Activated CD4-positive, alpha-beta T cell treated with anti-CD3 and anti-CD28 coated beads for 24 hours (primary cell): Measurements from ENCODE around the gene ADGRD1.
"Not testable (repeated sequence)": the region's sequence is repeated elsewhere in the genome, so short reads cannot be mapped to it uniquely, and the experiment has no call there.

Source experiments
- DNase-seq, 2 donors: peaks; one replicate each; pipeline ENCODE4 v3.0.0-alpha.2; 2020; ENCODE audit warnings: low read depth in 2 of 2

Gene ADGRD1

DNA sequence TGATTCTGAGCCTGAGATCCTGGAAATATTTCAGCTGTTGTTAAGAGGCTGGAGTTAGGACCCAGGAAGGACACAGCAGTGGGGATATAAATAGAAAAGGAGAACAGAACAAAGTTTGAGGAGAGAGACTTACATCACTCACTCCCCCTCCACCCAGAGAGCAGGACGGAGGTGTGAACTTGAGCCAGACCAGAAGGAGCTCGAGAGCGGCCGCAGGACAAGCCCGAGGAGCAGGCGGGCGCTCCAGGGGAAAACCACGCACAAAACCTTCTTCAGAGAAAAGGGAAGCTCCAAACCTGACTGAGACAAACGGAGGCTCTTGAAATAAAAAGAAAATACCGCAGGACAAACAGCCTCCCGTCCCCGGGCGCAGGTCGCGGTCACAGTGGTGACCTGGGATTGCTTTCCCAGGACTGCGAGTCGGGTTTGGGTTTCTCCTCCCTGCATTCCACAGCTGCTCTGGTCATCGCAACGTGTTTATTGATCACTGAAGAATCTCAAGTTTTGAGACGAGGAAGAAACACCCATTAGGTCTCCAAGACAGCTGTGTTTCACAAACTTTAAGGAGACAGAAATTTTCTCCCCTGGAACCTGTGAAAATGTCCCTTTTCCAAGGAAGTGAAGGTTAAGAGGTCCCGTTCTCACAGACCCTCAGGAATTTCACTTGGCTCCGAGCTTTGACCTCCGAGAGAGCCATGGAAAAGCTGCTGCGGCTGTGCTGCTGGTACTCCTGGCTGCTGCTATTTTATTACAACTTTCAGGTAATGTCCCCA is at the start of gene ADGRD1:
Gene ADGRD1 (plus strand): TSS at position 137 of the 773 bp plus-strand sequence. CDS start 559 bp downstream, at position 696.
- DNase-seq: no peak

DNA sequence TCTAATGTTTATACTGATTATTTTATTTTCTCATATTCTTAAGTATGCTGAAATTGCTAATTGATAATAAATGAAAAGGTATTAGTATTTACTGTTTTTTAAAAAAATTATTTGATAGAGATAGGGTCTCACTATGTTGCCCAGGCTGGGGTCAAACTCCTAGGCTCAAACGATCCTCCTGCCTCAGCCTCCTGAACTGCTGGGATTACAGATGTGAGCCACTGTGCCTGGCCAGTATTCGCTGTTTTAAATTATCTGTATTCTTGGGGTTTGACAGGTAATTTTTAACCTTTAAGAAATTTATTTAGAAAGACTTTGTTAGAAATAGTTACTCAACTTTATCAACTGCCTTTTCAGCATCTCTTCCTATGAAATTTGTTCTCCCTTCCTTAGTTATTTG is 49.6 kb upstream of the ADGRD1 start:
- DNase-seq: no peak

DNA sequence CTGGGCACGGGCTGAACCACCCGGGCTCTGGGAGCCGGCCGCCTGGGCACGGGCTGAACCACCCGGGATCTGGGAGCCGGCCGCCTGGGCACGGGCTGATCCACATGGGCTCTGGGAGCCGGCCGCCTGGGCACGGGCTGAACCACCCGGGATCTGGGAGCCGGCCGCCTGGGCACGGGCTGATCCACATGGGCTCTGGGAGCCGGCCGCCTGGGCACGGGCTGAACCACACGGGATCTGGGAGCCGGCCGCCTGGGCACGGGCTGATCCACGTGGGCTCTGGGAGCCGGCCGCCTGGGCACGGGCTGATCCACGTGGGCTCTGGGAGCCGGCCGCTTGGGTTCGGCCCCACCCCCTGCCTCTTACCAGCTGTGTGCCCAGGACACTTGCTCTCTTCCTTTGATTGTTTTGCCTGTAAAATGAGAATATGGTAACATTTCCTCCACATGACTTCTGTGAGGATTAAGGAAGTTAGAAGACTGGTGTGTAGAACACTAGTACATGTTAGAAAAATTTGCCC is 48.7 kb upstream of the ADGRD1 start:
- not testable (repeated sequence) for DNase-seq

DNA sequence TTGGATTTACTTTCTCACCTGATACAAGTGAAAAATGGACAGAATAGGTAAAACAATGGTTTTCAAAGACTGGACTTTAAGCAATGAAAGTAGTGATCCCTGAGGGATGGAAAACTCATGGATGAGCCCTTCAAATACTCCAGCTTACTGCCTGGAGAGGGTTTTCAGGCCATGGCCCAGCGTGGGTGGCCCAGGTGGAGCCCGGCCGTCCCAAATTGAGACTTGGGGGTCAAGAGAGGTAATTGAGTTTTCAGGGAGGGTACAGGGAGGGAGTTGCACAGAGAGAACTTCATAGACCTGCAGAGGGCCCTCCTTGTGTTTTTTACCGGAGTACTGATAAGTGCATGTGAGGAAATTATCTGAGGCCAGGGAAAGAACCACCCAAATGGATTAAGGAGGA is 44.6 kb upstream of the ADGRD1 start:
- DNase-seq: no peak

DNA sequence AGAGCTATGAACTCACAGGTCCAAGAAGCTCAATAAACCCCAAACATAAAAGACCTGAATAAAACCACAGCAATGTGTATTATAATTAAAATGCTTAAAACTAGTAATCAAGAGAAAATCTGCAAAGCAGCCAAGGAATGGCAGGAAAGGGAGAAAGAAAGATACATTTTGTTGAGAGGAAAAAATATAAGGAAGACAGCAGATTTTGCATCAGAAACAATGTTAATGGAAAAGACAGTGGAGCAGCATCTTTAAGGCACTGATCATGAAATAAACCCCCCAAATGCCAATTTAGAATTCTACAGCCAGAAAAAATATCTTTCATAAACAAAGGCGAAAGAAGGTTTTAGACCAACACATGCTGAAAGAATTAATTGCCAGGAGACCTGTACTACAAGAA is 42.5 kb upstream of the ADGRD1 start:
- DNase-seq: no peak

DNA sequence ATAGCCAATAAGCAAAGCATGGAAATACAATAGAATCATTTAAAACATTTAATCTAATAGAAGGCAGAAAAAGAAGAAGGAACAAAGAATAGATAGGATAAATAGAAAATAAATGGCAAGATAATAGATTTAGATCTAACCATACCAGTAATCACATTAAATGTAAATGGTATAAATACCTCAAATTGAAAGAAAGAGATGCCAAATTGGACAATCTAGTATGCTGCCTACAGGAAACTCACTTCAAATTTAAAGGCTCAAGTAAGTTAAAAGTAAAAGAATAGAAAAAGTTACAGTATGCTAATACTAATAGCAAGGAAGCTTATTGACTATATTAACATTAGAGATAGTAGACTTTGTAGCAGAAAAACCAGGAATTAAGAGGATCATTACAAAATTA is 41.8 kb upstream of the ADGRD1 start:
- no peak for DNase-seq

DNA sequence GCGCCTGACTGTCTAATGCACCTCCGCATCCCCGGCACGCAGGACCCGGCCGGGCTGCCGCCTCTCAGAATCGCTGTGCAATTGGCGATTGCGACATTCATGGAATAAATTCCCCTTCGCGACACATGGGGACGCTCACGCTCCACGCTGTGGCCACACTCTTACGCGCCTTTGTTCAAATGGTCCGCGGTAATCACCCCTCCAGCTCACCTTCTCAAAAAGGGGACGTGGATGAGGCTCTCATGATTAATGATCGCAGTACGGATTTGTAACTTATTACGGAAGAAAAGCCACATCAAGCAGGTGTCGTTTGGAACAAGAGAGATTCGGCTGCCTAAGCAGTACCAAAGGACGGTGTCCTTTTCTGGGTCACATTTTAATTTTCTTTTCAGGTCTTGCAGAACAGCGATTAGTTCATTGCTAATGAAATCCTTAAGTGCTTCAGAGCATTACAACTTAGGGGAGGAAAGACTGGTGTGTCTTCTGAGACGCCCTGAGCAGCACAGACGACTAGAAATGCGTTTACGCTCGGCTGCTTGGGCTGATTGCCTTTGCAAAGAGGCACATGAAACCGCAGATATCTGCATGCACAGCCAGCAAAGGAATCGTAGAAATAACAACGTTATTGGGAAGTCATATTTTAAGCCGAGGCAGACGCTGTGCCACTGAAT is 37.3 kb upstream of the ADGRD1 start:
- DNase-seq: no peak

DNA sequence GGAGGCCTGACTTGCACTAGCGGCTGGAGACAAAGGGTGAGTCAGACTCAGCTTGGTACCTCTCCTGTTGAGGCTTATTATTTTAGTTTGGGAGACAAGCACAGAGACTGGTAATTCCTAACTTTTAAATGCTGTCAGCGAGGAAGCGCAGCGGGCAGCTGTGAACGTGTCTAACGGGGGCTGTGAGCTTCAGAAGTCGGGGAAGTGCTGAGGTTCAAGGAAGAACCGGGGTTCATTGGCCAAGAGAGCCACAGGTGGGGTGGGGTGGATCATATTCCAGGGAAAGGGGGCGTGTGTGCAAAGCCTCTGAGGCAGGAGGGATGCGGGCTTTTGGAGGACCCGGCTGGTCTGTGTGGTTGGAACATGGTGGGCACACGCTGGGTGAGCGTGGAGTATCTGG is 36.1 kb upstream of the ADGRD1 start:
- DNase-seq: no peak

DNA sequence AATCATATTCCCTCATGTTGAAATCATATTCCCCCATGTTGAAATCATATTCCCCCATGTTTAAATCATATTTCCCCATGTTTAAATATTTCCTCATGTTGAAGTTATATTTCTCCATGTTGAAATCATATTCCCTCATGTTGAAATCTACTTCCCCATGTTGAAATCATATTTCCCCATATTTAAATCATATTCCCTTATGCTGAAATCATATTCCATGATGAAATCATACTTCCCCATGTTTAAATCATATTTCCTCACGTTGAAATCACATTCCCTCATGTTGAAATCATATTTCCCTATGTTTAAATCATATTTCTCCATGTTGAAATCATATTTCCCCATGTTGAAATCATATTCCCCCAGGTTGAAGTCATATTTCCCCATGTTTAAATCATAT is 34.6 kb upstream of the ADGRD1 start:
- DNase-seq: no peak

DNA sequence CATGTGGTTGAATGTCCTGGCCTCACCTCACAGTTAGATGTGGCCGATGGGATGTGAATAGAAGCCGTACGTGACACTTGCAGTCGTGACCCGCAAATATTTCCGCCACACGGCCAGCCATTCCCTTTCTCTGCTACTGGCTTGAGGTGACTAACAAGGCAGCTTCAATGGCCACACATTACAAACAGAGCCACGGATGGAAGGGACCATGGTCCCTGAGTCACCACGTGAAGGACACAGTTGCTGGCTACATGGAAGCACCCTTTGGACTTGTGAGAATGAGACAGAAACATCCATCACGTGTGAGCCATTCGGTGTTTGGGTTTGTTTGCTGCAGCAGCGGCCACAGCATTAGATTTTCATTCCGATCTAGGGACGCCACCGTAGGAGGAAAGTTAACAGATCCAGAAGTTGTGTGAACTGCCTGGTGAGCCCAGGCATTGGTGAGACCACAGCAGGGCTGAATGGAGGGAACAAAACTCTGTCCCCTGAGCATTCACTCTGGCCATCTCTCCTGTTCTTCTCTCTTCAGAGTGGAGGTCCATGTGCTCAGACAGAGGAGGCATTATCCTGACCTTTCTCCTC is 33.5 kb upstream of the ADGRD1 start:
- DNase-seq: no peak

DNA sequence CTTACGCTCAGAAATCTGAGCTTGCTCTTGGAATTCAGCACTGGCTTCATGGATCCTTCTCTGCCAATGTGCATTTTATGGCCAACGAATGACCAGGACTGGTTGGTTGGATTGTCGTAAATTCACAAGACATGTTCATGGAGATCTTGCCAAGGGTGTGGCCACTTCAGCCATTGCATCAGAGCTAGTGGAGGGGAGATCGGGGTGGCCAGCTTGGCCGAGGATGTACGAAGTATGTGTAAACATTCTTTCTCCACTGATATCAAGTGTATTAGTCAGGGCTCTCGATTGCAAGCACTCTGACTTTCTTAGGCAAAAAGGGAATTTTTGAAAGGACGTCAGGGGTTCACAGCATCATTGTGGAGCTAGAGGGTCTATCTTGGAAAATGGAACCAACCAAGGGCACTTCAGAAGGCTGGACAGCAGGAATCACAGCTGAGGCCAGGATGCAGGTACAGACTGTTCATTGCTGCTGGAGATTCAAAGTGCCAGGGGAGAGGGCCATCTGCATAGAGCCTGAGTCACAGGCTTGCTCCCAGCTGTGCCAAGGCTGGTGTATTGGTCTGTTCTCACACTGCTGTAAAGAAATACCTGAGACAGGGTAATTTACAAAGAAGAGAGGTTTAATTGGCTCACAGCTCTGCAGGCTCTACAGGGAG is 32.9 kb upstream of the ADGRD1 start:
- DNase-seq: no peak

DNA sequence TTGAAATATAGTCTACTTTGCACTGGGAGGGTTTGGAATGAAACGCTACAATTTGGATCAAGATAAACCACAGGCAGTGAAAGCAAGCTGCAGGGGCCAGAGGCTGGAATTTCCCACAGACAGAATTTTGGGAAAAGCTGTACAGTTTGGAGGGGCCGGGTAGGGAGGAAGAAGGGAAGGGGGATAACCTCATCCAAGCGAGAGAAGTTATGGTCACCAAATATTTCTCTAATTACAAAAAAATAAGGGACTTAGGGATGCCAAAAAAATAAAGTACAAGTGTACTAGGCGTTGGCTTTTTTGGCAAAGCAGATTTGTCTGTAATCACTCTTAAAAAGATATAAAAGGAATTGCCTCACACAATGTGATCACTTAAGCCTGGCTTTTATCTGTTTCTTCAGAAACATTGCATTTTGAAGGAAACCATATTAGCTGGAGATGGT is 31.2 kb upstream of the ADGRD1 start:
- no peak for DNase-seq

DNA sequence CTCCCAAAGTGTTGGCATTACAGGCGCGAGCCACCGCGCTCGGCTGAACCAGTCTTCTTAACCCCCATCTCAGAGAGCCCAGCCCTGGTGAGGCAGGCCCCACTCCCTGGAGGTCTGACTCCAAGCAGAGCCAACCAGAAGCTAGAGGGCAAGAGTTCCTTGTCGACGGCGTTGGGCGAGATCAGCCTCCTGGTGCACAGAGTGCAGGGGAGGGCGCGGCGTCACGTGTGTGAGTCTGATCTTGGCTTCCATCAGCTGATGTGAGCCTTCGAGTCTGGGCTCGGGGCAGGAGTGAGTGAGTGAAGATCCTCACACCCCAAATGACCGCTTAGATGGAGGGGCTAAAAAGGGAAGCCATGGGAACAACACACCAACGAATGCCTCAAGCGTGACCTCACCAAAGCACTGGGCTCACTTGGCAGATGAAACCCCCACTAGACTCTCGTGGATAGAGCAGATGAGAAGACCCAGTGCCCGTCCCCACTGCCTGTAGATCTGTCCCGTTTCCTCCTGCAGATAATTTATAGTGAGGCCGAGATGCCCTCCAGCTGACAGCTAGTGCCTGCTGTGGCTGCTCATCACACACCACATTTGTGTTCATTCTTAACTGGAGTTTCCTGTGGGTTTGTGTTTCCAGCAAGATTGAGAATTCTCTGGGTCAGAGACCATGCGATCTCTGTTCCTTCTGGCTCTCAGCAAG is 28.6 kb upstream of the ADGRD1 start:
- DNase-seq: no peak

DNA sequence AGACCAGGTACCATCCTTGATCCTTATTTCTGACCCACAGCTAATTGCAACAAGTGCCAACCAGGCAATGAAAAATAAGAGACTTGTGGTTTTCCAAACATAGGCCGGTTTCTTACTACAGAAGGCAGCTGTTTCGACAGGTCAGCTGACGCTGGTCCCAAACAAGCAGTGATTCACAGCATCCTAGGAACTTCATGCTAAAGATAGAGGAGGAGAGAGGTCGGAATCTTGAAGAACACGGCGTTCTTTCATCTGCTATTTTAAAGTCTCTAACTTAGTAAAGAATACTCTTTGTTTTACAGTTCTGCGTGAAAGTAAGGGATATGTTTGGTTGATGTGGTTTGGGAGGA is 28.1 kb upstream of the ADGRD1 start:
- DNase-seq: no peak

DNA sequence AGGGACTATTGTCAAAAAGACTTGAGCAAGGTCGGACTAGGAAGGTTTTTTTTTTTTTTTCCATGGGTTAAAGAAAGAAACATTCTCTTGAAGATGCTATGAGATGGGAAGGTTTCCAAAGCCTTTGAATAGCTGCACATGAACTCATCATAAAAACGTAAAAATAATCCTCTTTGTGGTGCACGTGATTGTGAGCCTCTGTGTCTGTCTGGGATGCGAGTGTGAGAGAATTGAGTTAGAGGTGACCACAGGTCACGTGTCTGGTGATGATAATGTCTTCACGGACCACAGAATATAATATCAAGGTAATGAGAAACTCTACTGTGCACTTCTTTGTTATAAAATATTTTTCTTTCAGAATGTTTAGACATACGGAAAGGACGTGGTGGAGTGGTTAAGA is 24.3 kb upstream of the ADGRD1 start:
- DNase-seq: no peak

DNA sequence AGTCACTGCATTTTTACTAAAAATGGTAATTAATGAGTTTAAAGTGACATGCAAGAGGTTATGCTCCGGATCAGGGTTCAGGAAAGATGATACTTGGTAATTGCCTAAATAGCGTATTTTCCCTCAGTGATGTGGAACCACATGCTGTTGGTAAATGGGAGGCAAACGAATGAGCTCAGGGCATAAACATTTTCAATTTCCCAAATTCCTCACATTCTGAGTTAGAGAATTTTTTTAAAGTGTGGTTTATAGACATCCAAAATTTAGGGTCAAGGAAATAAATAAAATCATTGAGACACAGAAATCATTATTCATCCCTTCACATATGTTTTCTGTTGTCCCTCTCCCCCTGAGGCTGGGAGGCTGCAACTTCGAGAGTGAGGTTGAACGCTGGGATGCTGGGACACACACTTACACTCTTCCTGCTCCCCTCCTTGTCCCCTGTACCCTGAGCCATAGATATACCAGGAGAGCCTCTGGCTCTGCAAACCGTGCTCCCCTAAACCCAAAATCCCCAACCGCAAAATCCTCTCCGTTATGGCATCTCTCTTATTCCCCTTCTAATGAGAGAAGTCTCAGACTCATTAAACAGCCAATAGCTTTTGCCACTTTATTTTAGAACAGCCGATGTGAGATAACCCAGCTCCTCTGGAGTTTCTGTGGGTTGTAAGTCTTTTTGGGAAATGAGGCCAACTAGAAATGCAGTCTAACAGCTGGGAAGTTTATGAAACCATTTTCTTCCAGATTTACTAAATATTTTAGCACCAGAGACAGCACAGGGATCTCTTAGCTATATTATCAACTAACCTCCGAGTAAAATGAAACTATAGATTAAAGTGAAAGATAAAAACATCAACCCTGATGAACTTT is 21.4 kb upstream of the ADGRD1 start:
- DNase-seq: no peak

DNA sequence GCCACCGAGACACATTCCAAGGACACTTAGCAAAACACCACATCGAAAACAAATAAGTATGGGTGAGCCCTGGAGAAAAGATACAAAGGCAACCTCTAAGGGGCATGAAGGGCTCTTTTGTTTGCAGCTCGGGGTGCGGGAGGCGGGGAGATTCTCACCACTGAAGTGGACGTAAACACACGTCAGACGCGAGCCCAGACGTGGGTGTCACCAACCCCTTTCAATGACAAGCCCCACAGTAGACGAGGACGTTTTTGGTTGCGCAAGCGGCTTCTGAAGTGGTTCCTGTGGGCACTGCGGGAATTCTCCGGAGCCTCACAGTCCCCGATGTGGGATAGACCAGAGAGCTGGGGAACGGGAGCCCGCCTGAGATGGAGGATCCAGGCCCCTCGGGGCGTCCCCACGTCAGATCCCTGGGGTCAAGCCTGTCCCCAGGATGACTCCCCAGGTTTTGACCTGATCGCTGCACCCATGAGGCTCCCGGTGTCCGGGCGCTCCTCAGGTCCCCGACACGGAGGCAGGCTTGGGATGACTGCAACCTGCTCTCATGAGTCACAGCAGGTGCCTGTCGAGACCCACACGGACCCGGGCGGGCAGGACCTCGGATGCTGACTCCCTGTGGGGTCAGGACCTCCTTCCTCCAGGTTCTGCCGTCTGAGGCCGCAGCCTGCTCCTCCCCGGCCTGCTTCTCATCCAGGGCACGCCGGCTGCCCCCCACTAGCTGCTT is 20.3 kb upstream of the ADGRD1 start:
- DNase-seq: no peak

DNA sequence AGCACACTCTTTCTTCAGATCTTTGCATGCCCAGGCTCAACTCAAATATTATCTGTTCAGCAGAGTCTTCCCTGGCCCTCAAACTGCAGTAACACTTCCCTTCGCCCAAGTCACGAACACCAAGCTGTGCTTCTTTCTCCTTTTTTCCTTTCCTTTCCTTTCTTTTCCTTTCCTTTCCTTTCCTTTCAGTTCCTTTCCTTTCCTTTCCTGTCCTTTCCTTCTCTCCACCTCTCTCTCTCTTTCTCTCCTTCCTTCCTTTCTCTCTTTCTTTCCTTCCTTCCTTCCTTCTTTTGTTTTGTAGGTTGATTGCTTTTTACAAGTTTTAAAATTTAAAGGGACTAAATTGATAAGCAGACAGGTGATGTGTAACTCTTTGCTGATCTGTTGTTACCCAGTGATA is 19.0 kb upstream of the ADGRD1 start:
- no peak for DNase-seq

DNA sequence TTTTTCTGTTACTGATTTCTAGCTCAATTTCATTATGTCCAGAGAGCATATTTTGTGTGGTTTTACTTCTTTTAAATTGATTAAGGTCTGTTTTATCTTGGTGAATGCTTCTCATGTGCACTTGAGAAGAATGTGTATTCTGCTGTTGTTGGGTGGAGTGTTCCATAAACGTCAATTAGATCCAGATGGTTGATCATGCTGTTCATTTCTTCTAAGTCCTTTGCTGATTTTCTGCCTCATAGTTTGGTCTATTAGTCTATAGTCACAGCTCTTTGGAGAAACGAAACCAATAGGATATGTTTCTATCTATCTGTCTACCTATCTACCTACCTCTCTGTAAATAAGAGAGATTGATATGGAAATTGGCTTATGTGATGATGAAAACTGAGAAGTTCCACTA is 17.1 kb upstream of the ADGRD1 start:
- DNase-seq: no peak

DNA sequence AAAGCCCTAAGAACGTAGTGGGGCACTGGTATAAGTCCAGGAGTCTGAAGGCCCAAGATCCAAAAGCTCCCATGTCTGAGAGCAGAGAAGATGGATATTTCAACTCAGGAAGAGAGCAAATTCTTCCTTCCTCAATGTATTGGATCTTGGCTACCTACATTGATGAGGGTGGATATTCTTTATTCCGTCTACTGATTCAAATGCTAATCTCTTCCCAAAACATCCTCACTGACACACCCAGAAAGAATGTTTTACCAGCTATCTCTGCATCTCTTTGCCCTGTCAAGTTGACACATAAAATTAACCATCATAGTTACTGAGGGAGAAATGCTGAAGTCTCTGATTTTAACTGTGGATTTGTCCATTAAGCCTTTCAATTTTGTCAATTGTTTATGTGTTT is 16.6 kb upstream of the ADGRD1 start:
- DNase-seq: no peak
